ENCODE measurements around the gene ATP1A4. TPM values are rescaled to one million over a fixed set of nuclear protein-coding genes. Genes with fewer than 3 reads are reported as not detected.

ATP1A4 gene
- total RNA-seq, 1 experiment from 2014 or later = not detected

GRCh38 chr1:160167580-160167979 is 16.2 kb downstream of the ATP1A4 start:
- DNase-seq (ENCODE audit: low read depth, low spot score) = no peak

GRCh38 chr1:160168016-160168415 is 16.6 kb downstream of the ATP1A4 start:
- TF ChIP-seq, protein P1, sequence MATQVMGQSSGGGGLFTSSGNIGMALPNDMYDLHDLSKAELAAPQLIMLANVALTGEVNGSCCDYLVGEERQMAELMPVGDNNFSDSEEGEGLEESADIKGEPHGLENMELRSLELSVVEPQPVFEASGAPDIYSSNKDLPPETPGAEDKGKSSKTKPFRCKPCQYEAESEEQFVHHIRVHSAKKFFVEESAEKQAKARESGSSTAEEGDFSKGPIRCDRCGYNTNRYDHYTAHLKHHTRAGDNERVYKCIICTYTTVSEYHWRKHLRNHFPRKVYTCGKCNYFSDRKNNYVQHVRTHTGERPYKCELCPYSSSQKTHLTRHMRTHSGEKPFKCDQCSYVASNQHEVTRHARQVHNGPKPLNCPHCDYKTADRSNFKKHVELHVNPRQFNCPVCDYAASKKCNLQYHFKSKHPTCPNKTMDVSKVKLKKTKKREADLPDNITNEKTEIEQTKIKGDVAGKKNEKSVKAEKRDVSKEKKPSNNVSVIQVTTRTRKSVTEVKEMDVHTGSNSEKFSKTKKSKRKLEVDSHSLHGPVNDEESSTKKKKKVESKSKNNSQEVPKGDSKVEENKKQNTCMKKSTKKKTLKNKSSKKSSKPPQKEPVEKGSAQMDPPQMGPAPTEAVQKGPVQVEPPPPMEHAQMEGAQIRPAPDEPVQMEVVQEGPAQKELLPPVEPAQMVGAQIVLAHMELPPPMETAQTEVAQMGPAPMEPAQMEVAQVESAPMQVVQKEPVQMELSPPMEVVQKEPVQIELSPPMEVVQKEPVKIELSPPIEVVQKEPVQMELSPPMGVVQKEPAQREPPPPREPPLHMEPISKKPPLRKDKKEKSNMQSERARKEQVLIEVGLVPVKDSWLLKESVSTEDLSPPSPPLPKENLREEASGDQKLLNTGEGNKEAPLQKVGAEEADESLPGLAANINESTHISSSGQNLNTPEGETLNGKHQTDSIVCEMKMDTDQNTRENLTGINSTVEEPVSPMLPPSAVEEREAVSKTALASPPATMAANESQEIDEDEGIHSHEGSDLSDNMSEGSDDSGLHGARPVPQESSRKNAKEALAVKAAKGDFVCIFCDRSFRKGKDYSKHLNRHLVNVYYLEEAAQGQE (IDR thresholded peaks at IDR 0.05; ENCODE audit: insufficient read depth in 1 of 2, low read depth in 2 of 2, low read length in 1 of 2) = no peak
- TF ChIP-seq POLR2AphosphoS5 (IDR thresholded peaks at IDR 0.05; ENCODE audit: low read depth, low read length) = no peak
- TF ChIP-seq, protein P2, sequence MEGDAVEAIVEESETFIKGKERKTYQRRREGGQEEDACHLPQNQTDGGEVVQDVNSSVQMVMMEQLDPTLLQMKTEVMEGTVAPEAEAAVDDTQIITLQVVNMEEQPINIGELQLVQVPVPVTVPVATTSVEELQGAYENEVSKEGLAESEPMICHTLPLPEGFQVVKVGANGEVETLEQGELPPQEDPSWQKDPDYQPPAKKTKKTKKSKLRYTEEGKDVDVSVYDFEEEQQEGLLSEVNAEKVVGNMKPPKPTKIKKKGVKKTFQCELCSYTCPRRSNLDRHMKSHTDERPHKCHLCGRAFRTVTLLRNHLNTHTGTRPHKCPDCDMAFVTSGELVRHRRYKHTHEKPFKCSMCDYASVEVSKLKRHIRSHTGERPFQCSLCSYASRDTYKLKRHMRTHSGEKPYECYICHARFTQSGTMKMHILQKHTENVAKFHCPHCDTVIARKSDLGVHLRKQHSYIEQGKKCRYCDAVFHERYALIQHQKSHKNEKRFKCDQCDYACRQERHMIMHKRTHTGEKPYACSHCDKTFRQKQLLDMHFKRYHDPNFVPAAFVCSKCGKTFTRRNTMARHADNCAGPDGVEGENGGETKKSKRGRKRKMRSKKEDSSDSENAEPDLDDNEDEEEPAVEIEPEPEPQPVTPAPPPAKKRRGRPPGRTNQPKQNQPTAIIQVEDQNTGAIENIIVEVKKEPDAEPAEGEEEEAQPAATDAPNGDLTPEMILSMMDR (IDR thresholded peaks at IDR 0.05) = no peak
- no peak for TF ChIP-seq SIN3A (IDR thresholded peaks at IDR 0.05; ENCODE audit: borderline replicate concordance, insufficient read depth, low read depth, low read length)
- TF ChIP-seq TCF7L2 (IDR thresholded peaks at IDR 0.05; ENCODE audit: low read depth, low read length) = no peak
- Histone ChIP-seq H3K36me3 (ENCODE audit: control insufficient read depth, insufficient read depth, low read length) (no peaks in the 10 kb centered on the region), H3K27ac (ENCODE audit: low read length) (no peak overlapping the region), H3K4me1 (ENCODE audit: control insufficient read depth, insufficient read depth, low read length) (no peaks in the 10 kb centered on the region), H3K4me3 (ENCODE audit: low read depth in 2 of 2, low read length in 2 of 2) (no peak overlapping the region), H3K27me3 (ENCODE audit: control insufficient read depth, insufficient read depth, low read length) (peaks cover 15% of the 10 kb centered on the region), H3K9me3 (ENCODE audit: control insufficient read depth, insufficient read depth, low read depth, low read length) (no peaks in the 10 kb centered on the region)
- in situ Hi-C loops (cut with HindIII; ENCODE audit: low pct_unique_long_range_greater_than_20kb, low sequenced_read_pairs) = no loop called here
- ATAC-seq = no peak
- intact Hi-C loops (cut with micrococcal nuclease; ENCODE audit: unreplicated experiment) = no loop called here
- ChIA-PET CTCF (no interaction called here), POLR2A (no interaction called here)
- no TSS peak for BruUV-seq (replicated peaks)
- no peak for DNase-seq (ENCODE audit: low read depth, low spot score)

More at GRCh38 chr1:160167580-160167979, 16.2 kb downstream of the ATP1A4 start:
- Histone ChIP-seq H3K4me1 (ENCODE audit: control insufficient read depth, insufficient read depth, low read length) (no peaks in the 10 kb centered on the region), H3K4me3 (ENCODE audit: low read depth in 2 of 2, low read length in 2 of 2) (no peak overlapping the region), H3K9me3 (ENCODE audit: control insufficient read depth, insufficient read depth, low read depth, low read length) (no peaks in the 10 kb centered on the region), H3K27ac (ENCODE audit: low read length) (no peak overlapping the region), H3K36me3 (ENCODE audit: control insufficient read depth, insufficient read depth, low read length) (no peaks in the 10 kb centered on the region), H3K27me3 (ENCODE audit: control insufficient read depth, insufficient read depth, low read length) (peaks cover 15% of the 10 kb centered on the region)
- ChIA-PET POLR2A (no interaction called here), CTCF (no interaction called here)
- TF ChIP-seq SIN3A (IDR thresholded peaks at IDR 0.05; ENCODE audit: borderline replicate concordance, insufficient read depth, low read depth, low read length) = no peak
- TF ChIP-seq, protein P1 (IDR thresholded peaks at IDR 0.05; ENCODE audit: insufficient read depth in 1 of 2, low read depth in 2 of 2, low read length in 1 of 2) = no peak
- no peak for TF ChIP-seq POLR2AphosphoS5 (IDR thresholded peaks at IDR 0.05; ENCODE audit: low read depth, low read length)
- TF ChIP-seq, protein P2 (IDR thresholded peaks at IDR 0.05) = no peak; the same call in 1 of the 2 replicates
- no peak for TF ChIP-seq TCF7L2 (IDR thresholded peaks at IDR 0.05; ENCODE audit: low read depth, low read length)
- BruUV-seq (replicated peaks) = no TSS peak
- no peak for ATAC-seq
- intact Hi-C loops (cut with micrococcal nuclease; ENCODE audit: unreplicated experiment) (no loop called here), in situ Hi-C loops (cut with HindIII; ENCODE audit: low pct_unique_long_range_greater_than_20kb, low sequenced_read_pairs) (no loop called here)

All from Panc1 (cell line).